GM19438 (cell line): Measurements from ENCODE around the gene FDX2.

Experiments used
- ATAC-seq: cut with Tn5 transposase; IDR thresholded peaks from one replicate; pipeline ENCODE4 v1.9.1; 2021; ENCODE audit warnings: low read depth; ENCODE audit not compliant: unreplicated experiment

Gene FDX2

DNA sequence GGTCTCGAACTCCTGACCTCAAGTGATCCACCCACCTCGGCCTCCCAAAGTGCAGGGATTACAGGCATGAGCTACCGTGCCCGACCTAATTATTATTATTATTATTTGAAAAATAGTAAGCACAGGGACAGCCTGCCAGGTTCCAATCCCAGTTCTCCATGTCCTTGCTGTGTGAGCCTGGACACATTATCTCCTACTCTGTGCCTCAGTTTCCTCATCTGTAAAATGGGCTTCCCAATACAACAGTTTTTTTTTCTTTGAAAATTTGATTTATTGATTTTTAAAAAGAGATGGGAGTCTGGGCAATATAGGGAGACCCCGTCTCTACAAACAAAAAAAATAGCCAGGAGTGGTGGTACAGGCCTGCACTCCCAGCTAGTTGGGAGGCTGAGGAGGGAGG lies 9.5 kb downstream of the FDX2 start:
- no peak for ATAC-seq

- ATAC-seq, result no peak
These were observed 10.5 kb downstream of the FDX2 start for GRCh38 chr19:10305139-10305806.

DNA sequence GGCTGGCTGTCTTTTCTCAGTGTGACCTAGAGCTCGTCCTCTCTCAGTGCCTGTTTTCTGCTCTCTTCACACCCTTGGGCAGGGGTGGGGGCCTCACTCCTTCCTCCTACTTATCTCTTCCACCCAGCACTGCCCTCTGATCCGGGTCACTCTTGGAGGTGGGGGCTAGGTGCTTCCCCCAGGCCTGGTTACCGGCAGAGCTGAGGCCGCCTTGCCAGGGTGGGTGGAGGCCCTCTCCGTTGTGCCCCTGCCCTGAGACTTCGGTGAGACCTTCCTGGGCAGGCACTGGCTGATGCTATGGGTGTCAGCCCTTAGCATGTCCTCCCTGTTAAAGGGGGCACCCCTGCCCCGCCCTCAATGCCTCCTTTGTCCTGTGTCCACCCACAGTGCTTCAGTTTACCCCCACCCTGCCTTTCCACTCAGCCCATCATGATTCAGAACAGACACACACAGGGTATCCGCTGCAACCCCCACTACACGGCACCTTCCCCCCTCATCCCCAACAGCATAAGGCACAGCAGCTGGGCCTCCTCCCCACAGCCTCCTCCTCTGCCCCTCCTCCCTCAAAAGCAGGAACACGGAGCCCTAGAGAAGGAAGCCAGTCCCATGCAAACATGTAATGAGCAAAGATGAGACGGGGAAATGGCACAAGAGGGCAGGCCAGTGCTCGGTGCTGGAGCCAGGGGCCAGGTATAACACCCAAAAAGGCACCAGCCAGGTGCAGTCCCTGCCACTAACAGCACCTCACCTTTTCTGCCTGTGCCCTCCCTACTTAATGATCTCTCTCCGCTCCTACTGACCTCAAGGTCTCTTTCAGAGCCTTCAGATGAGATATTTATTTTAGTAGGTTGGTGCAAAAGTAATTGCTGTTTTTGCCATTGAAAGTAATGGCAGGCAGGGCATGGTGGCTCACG lies 16.0 kb downstream of the FDX2 start:
- ATAC-seq, result no peak

DNA sequence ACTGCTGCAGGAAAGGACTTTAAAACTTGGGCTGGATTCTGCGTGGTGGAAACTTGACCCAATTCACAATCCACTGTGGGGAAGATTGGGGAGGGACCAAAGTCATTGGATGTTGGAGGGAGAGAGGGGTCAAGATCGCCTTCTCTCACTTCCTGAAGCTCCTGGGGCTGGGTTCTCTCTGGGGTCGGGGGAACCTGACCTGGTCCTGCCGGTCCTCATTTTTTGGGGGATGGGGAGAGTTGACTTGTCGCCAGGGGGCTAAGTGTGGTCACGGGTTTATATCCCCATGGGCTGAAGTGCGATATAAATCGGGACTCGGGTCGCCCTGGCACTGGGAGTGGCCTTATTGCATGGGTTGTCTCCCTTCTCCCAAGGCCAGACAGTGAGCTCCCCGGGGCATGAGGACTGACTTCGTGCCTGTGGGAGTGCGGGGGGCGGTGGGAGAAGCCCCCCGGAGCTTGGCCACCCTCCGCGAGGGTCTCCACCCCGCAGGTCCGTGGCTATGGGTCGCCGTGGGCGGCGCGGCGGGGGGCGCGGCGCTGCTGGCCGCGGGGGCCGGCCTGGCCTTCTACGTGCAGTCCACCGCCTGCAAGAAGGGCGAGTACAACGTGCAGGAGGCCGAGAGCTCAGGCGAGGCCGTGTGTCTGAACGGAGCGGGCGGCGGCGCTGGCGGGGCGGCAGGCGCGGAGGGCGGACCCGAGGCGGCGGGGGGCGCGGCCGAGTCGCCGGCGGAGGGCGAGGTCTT lies 19.8 kb downstream of the FDX2 start:
- no peak for ATAC-seq

- no peak for ATAC-seq
These were observed 20.4 kb downstream of the FDX2 start for GRCh38 chr19:10295305-10295846.

GRCh38 chr19:10294368-10294697 lies 21.5 kb downstream of the FDX2 start:
- no peak for ATAC-seq

DNA sequence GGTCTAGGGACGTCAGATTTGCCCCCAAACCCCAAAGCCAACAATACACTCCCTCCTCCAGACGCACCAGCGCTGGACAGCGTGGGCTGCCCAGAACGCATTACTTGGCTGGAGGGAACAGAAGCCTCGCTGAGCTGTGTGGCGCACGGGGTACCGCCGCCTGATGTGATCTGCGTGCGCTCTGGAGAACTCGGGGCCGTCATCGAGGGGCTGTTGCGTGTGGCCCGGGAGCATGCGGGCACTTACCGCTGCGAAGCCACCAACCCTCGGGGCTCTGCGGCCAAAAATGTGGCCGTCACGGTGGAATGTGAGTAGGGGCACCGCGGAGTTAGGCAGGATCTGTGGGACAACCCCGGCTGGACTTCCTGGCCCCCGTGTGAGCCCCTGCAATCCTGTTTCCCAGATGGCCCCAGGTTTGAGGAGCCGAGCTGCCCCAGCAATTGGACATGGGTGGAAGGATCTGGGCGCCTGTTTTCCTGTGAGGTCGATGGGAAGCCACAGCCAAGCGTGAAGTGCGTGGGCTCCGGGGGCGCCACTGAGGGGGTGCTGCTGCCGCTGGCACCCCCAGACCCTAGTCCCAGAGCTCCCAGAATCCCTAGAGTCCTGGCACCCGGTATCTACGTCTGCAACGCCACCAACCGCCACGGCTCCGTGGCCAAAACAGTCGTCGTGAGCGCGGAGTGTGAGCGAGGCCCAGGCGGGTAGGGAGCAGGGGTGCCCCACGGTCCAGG lies 22.0 kb downstream of the FDX2 start:
- ATAC-seq, result no peak

GRCh38 chr19:10292789-10293636 lies 22.8 kb downstream of the FDX2 start:
- no peak for ATAC-seq

DNA sequence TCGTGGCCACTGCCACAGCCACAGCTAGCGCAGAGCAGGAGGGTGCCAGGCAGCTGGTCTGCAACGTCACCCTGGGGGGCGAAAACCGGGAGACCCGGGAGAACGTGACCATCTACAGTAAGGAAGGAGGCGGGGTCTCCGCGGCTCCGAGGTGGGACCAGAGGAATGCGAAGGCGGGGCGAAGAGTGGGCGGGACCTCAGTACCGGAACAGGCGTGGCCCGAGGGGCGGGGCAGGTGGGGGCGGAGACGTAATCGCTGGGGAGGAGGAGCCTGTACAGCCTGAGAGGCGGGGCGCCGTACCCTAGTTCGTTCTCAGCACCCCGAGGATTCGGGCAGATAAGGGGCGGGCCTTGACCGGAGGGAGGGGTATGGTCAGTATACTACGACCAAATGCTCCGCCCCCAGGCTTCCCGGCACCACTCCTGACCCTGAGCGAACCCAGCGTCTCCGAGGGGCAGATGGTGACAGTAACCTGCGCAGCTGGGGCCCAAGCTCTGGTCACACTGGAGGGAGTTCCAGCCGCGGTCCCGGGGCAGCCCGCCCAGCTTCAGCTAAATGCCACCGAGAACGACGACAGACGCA lies 23.5 kb downstream of the FDX2 start:
- peak; percentile 47 for ATAC-seq

DNA sequence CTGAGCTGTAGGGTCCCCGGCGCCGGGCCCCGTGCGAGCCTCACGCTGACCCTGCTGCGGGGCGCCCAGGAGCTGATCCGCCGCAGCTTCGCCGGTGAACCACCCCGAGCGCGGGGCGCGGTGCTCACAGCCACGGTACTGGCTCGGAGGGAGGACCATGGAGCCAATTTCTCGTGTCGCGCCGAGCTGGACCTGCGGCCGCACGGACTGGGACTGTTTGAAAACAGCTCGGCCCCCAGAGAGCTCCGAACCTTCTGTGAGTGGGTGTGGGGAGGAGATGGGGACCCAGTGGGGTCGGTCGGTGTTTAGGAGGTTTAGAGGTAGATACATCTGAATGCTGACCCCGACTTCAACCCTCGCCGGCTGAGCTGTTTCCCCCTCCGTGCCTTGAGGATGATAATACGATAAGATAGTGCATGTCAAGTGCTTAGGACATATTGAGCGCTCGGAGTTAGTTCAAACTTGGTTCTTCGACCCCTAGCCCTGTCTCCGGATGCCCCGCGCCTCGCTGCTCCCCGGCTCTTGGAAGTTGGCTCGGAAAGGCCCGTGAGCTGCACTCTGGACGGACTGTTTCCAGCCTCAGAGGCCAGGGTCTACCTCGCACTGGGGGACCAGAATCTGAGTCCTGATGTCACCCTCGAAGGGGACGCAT lies 24.1 kb downstream of the FDX2 start:
- ATAC-seq, result peak; percentile 1

GRCh38 chr19:10290876-10291553 lies 24.8 kb downstream of the FDX2 start:
- no peak for ATAC-seq

GRCh38 chr19:10290357-10290875 lies 25.4 kb downstream of the FDX2 start:
- ATAC-seq, result no peak

DNA sequence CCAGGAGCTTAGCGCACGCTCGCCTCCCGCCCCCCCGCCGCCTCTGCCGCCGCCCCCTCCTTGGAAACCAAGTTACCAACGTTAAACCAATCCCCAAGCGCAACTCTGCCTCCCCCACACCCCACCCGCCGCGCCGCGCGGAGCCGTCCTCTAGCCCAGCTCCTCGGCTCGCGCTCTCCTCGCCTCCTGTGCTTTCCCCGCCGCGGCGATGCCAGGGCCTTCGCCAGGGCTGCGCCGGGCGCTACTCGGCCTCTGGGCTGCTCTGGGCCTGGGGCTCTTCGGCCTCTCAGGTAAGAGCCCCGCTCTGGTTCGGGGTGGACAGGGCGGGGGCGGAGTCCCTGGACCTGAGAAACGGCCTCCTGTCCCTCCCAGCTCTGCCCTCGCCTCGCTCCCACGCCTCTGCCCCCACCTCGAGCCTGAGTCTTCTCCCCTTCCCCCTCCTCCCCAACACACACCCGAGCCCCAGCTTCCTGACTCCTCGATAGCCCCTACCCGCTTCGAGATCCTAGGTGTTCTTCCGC lies 25.9 kb downstream of the FDX2 start, which contains the start of gene ICAM5:
Gene ICAM5, plus strand, starts transcription at position 117 of the 521 bp plus-strand sequence. Its CDS starts 92 bp downstream, at position 209.
- no peak for ATAC-seq

DNA sequence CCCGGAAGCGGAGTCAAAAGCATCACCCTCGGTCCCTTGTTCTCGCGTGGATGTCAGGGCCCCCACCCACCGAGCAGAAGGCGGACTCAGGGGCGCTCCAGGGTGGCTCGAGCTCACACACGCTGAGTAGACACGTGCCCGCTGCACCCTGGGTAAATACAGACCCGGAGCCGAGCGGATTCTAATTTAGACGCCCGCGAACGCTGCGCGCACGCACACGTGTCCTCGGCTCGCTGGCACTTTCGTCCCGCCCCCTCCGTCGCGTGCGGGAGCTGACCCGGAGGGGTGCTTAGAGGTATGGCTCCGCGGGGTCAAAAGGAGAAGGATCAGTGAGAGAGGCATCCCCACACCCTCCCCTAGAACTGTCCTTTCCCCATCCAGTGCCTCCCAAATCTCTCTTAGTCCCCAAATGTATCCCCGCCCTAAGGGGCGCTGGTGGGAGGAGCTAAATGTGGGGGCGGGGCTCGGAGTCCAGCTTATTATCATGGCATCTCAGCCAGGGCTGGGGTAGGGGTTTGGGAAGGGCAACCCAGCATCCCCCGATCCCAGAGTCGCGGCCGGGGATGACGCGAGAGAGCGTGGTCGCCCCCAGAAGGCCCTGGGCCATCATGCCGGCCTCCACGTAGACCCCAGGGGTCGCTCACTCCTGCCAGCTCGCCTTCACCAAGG lies 26.5 kb downstream of the FDX2 start:
- ATAC-seq, result no peak

- no peak for ATAC-seq
These were observed 27.1 kb downstream of the FDX2 start for GRCh38 chr19:10288662-10289166.

GRCh38 chr19:10286803-10287737 lies 28.7 kb downstream of the FDX2 start, which contains the start of gene ICAM4:
ICAM4 (plus strand) TSS chr19:10286955; CDS start chr19:10287013, 58 bp downstream.
- ATAC-seq, result no peak
